IMR-90 (cell line): ENCODE data around the gene CEP104. TPM values are rescaled to one million over a fixed set of nuclear protein-coding genes. Genes with fewer than 3 reads are reported as not detected.

ENCODE experiments used
- ATAC-seq: fragments of 200-7000 bp; cut with Tn5 transposase; 2 replicates; pipeline ENCODE4 v1.9.1; 2020; ENCODE audit warnings: low read depth, mild to moderate bottlenecking, moderate library complexity
- BruUV-seq: library from RNA; stranded (reverse); fragments of 400-500 nt; replicated peaks from 2 replicates; lab custom pipeline; 2021; lab: Mats Ljungman, UMichigan
- CTCF ChIA-PET: fragments of 300-600 bp; formaldehyde crosslinking; extraction: SDS; loops from one replicate; lab custom pipeline; 2021; ENCODE audit warnings: antibody characterized with exemption; lab: Yijun Ruan, JAX
- POLR2A ChIA-PET: fragments of 300-600 bp; sonication (Branson Sonifier 250); formaldehyde crosslinking; loops from one replicate; lab custom pipeline; 2022; ENCODE audit warnings: antibody characterized with exemption; ENCODE audit not compliant: unreplicated experiment; lab: Charles Lee
- DNase-seq: peaks from one replicate; pipeline ENCODE4 v3.0.0; 2013
- H2AFZ ChIP-seq: replicated peaks from 2 replicates; pipeline ENCODE3; 2013; ENCODE audit warnings: low read length, mild to moderate bottlenecking; ENCODE audit not compliant: poor library complexity
- H2AK5ac ChIP-seq: 2 replicates; pipeline ENCODE4 v1.6.1; 2013; ENCODE audit warnings: low read depth, low read length, inconsistent platforms
- H2AK9ac ChIP-seq: replicated peaks from 2 replicates; pipeline ENCODE3; 2013; ENCODE audit warnings: mild to moderate bottlenecking, low read depth, low read length, moderate library complexity; ENCODE audit not compliant: poor library complexity
- H2BK120ac ChIP-seq: 2 replicates; pipeline ENCODE4 v1.6.1; 2013; ENCODE audit warnings: low read depth, low read length, inconsistent platforms
- H2BK15ac ChIP-seq: 3 replicates; pipeline ENCODE4 v1.6.1; 2013; ENCODE audit warnings: low read depth, low read length, inconsistent platforms
- H2BK20ac ChIP-seq: 2 replicates; pipeline ENCODE4 v1.6.1; 2013; ENCODE audit warnings: low read depth, mild to moderate bottlenecking, inconsistent platforms, low read length, moderate library complexity
- H2BK5ac ChIP-seq: 2 replicates; pipeline ENCODE4 v1.6.1; 2013; ENCODE audit warnings: mild to moderate bottlenecking, low read depth, low read length, inconsistent platforms; ENCODE audit not compliant: poor library complexity, severe bottlenecking
- H3K14ac ChIP-seq: replicated peaks from 2 replicates; pipeline ENCODE4 v1.6.1; 2013; ENCODE audit warnings: low read depth, low read length, inconsistent platforms
- H3K18ac ChIP-seq: 2 replicates; pipeline ENCODE4 v1.6.1; 2013; ENCODE audit warnings: low read depth, low read length, control low read depth
- H3K23ac ChIP-seq: 2 replicates; pipeline ENCODE4 v1.6.1; 2013; ENCODE audit warnings: low read depth, low read length, inconsistent platforms
- H3K27ac ChIP-seq: 2 replicates; pipeline ENCODE4 v1.5.1; 2013; ENCODE audit warnings: mild to moderate bottlenecking, control low read depth, low read length; ENCODE audit not compliant: insufficient read depth
- H3K27me3 ChIP-seq: 2 replicates; pipeline ENCODE4 v1.6.1; 2013; ENCODE audit warnings: low read length; ENCODE audit not compliant: control insufficient read depth, insufficient read depth
- H3K36me3 ChIP-seq: 2 replicates; pipeline ENCODE4 v1.6.1; 2013; ENCODE audit warnings: low read length, mixed read lengths; ENCODE audit not compliant: control insufficient read depth, insufficient read depth
- H3K4ac ChIP-seq: 2 replicates; pipeline ENCODE4 v1.6.1; 2013; ENCODE audit warnings: low read depth, low read length, inconsistent platforms
- H3K4me1 ChIP-seq: 2 replicates; pipeline ENCODE4 v1.6.1; 2013; ENCODE audit warnings: low read length, mixed read lengths; ENCODE audit not compliant: control insufficient read depth, insufficient read depth
- H3K4me2 ChIP-seq: 2 replicates; pipeline ENCODE4 v1.6.1; 2013; ENCODE audit warnings: low read depth, mild to moderate bottlenecking, control low read depth, low read length, moderate library complexity
- H3K4me3 ChIP-seq: 2 replicates; pipeline ENCODE4 v1.5.1; 2013; ENCODE audit warnings: low read depth, mild to moderate bottlenecking, control low read depth, low read length, moderate library complexity; ENCODE audit not compliant: insufficient read depth
- H3K56ac ChIP-seq: 2 replicates; pipeline ENCODE4 v1.6.1; 2013; ENCODE audit warnings: low read length, inconsistent platforms; ENCODE audit not compliant: insufficient read depth; ENCODE audit errors: extremely low read depth
- H3K79me1 ChIP-seq, 2 experiments: 2 replicates each; pipeline ENCODE4 v1.6.1; 2013; ENCODE audit warnings: low read length in 2 of 2, inconsistent platforms in 1 of 2, low read depth in 1 of 2
- H3K9ac ChIP-seq: 2 replicates; pipeline ENCODE4 v1.6.1; 2013; ENCODE audit warnings: low read depth, low read length, control low read depth
- H3K9me1 ChIP-seq: 2 replicates; pipeline ENCODE4 v1.6.1; 2013; ENCODE audit warnings: low read length, inconsistent platforms; ENCODE audit not compliant: insufficient read depth
- H3K9me3 ChIP-seq: 2 replicates; pipeline ENCODE4 v1.6.1; 2013; ENCODE audit warnings: low read length; ENCODE audit not compliant: control insufficient read depth, insufficient read depth
- H4K20me1 ChIP-seq: 2 replicates; pipeline ENCODE4 v1.6.1; 2013; ENCODE audit warnings: low read length, inconsistent platforms; ENCODE audit not compliant: insufficient read depth
- H4K5ac ChIP-seq: 2 replicates; pipeline ENCODE4 v1.6.1; 2013; ENCODE audit warnings: mild to moderate bottlenecking, low read depth, low read length, control low read depth
- H4K8ac ChIP-seq, 2 experiments: 2 replicates each; pipeline ENCODE4 v1.6.1; 2013; ENCODE audit warnings: low read depth in 2 of 2, low read length in 2 of 2, control low read depth in 1 of 2, inconsistent platforms in 1 of 2
- H4K91ac ChIP-seq: 2 replicates; pipeline ENCODE4 v1.6.1; 2013; ENCODE audit warnings: low read depth, low read length, inconsistent platforms; ENCODE audit not compliant: insufficient read depth
- CEBPB ChIP-seq: IDR thresholded peaks from 2 replicates; pipeline ENCODE4 v1.6.1; 2012; ENCODE audit warnings: low read depth, low read length, improper control_type of control experiment
- CHD1 ChIP-seq: IDR thresholded peaks from 2 replicates; pipeline ENCODE4 v1.6.1; 2012; ENCODE audit warnings: low read depth, low read length, improper control_type of control experiment
- CTCF ChIP-seq: conservative IDR thresholded peaks from 2 replicates; pipeline ENCODE4 v1.5.1; 2012; ENCODE audit warnings: mild to moderate bottlenecking, low read depth, low read length, improper control_type of control experiment
- ELK1 ChIP-seq: fragments of 150-350 bp; IDR thresholded peaks from 2 replicates; pipeline ENCODE4 v1.6.1; 2016; ENCODE audit warnings: low read depth, mild to moderate bottlenecking, low read length, moderate library complexity, borderline replicate concordance
- FOS ChIP-seq: fragments of 150-350 bp; IDR thresholded peaks from 2 replicates; pipeline ENCODE4 v1.6.1; 2016; ENCODE audit warnings: low read depth, low read length
- MAFK ChIP-seq: IDR thresholded peaks from 2 replicates; pipeline ENCODE4 v1.6.1; 2012; ENCODE audit warnings: low read depth, low read length, improper control_type of control experiment
- MAZ ChIP-seq: IDR thresholded peaks from 2 replicates; pipeline ENCODE4 v1.6.1; 2012; ENCODE audit warnings: low read depth, mild to moderate bottlenecking, low read length, improper control_type of control experiment, moderate library complexity, borderline replicate concordance
- MXI1 ChIP-seq: IDR thresholded peaks from 2 replicates; pipeline ENCODE4 v1.6.1; 2012; ENCODE audit warnings: low read depth, mild to moderate bottlenecking, low read length, moderate library complexity, borderline replicate concordance
- POLR2A ChIP-seq: IDR thresholded peaks from 2 replicates; pipeline ENCODE4 v1.6.1; 2012; ENCODE audit warnings: mild to moderate bottlenecking, low read depth, low read length
- RCOR1 ChIP-seq: IDR thresholded peaks from 2 replicates; pipeline ENCODE4 v1.6.1; 2012; ENCODE audit warnings: mild to moderate bottlenecking, low read length, improper control_type of control experiment; ENCODE audit not compliant: insufficient replicate concordance
- WGBS, 2 experiments: methylation state at CpG; one replicate each; pipeline versions ENCODE4 v1.1.5 to v1.1.7; 2013; ENCODE audit warnings: missing lambda C conversion rate in 2 of 2; ENCODE audit not compliant: insufficient read length in 1 of 2; ENCODE audit errors: extremely low coverage in 2 of 2; 5-methylcytosine and 5-hydroxymethylcytosine counted together
- dilution Hi-C: fragments of 300-500 bp; cut with HindIII; formaldehyde crosslinking; loops from one replicate; pipeline ENCODE4 v1.14.3; 2018; ENCODE audit warnings: low sequenced_read_pairs; ENCODE audit not compliant: unreplicated experiment
- in situ Hi-C: fragments of 300-500 bp; cut with MboI; formaldehyde crosslinking; loops from 3 replicates; pipeline ENCODE4 v1.14.3; 2019; ENCODE audit warnings: low sequenced_read_pairs, inconsistent platforms, mixed read lengths
- intact Hi-C: fragments of 100-400 bp; cut with micrococcal nuclease; formaldehyde crosslinking; loops from 2 replicates; pipeline ENCODE4 v1.10.0; 2022
- polyA plus RNA-seq, 3 experiments: library from polyadenylated mRNA; depleted of rRNA; stranded (reverse); fragments of >200 nt; gene quantifications; 2 replicates each; pipeline ENCODE4 v1.2.3, GENCODE V29; 2012; ENCODE audit warnings: low replicate concordance in 1 of 3
- total RNA-seq: library from RNA; depleted of rRNA; stranded (reverse); fragments of >200 nt; gene quantifications from 2 replicates; pipeline ENCODE4 v1.2.3, GENCODE V29; 2012

Gene CEP104
- total and polyA plus RNA-seq, 2 of the 4 experiments (the other 2 are of a cell fraction), result 14.3 to 17.5 TPM

- no peak overlapping the region for H2AFZ ChIP-seq
- H4K91ac ChIP-seq, result no peak overlapping the region
- dilution Hi-C loops (no loop called here), intact Hi-C loops (no loop called here), in situ Hi-C loops (no loop called here)
- no peak for TF ChIP-seq POLR2A
- TF ChIP-seq RCOR1, result no peak
- no peak for TF ChIP-seq MAZ
- no peak for TF ChIP-seq CHD1
- TF ChIP-seq MXI1, result no peak
- no peak for TF ChIP-seq FOS
- TF ChIP-seq MAFK, result no peak
- TF ChIP-seq CEBPB, result no peak
- TF ChIP-seq CTCF, result no peak
- TF ChIP-seq ELK1, result no peak
- no peak overlapping the region for H4K8ac ChIP-seq
- H2BK5ac ChIP-seq, result no peak overlapping the region
- WGBS, 2 experiments, result 75% methylated on average over 7 of the region's 15 CpGs; no CpG with 5 or more reads in 1 of the 2 experiments
- no peak overlapping the region for H3K56ac ChIP-seq
- CTCF ChIA-PET, result interaction anchor here (0.6 kb wide), 1 partner anchor 25 kb away, joined by 3 read pairs; no protein-coding TSS in a partner anchor
- BruUV-seq, result no TSS peak
- no peak overlapping the region for H2BK120ac ChIP-seq
- no peak overlapping the region for H2AK5ac ChIP-seq
- no peak overlapping the region for H3K14ac ChIP-seq
- H2AK9ac ChIP-seq, result no peak overlapping the region
- H3K4ac ChIP-seq, result no peak overlapping the region
- H3K4me2 ChIP-seq, result no peak overlapping the region
- DNase-seq (no peak), ATAC-seq (no peak)
- H3K9ac ChIP-seq, result no peak overlapping the region
- peaks cover 5 to 10% of the 10 kb centered on the region in 2 experiments for H3K79me1 ChIP-seq
- H3K23ac ChIP-seq, result no peak overlapping the region
- no peaks in the 10 kb centered on the region for H4K20me1 ChIP-seq
- POLR2A ChIA-PET, result no interaction called here
- peaks cover 40% of the 10 kb centered on the region for H3K36me3 ChIP-seq
- no peak overlapping the region for H2BK20ac ChIP-seq
- H3K27me3 ChIP-seq, result no peaks in the 10 kb centered on the region
- no peak overlapping the region for H2BK15ac ChIP-seq
- no peaks in the 10 kb centered on the region for H3K9me3 ChIP-seq
- H3K4me1 ChIP-seq, result no peaks in the 10 kb centered on the region
- no peak overlapping the region for H3K18ac ChIP-seq
- no peak overlapping the region for H3K27ac ChIP-seq
- H3K4me3 ChIP-seq, result no peak overlapping the region
- no peaks in the 10 kb centered on the region; the same call in 1 of the 2 replicates for H3K9me1 ChIP-seq
- no peak overlapping the region for H4K5ac ChIP-seq
Measured at GRCh38 chr1:3888301-3888700, 31.3 kb upstream of the CEP104 start.
